Measurements from ENCODE around the gene RNF182.

Gene RNF182

DNA sequence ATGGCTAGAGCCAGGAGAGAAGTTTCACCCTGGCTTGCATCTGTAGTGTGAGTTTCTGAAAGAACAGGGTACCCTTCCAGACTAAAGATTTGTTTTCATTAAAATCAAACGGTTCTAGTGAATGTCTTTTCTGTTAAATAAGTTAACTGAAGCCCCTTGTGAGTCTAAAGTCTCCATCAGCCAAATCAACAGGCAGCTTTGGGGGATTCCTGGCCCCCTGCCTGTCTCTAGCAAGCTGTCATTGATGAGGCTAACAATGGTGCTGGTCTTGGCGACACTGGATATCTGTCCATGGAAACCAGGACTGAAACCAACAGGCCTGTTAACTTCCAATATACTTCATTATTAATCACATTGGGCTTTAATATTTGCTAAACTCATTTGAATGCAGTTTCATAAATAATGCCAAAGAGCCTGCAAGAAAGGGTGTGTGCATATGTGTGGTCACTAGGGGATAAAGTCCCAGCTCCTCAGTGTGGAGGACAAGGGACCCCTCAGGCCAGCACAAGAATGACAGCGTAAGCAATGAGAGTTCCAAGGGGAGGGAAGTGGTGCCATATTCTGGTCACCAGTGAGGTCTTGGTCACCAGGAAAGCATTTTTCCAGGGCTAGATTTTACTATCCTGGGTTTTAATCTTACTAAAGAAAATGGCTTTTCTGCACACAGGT is 9.1 kb upstream of the RNF182 start:
- DNase-seq (ENCODE audit: insufficient read length, low spot score) = no peak
- FAIRE-seq = no peak
- no peak for TF ChIP-seq TAF1 (IDR thresholded peaks at IDR 0.05; ENCODE audit: low read depth, low read length)
- no peak for TF ChIP-seq PAX5 (IDR thresholded peaks at IDR 0.05; ENCODE audit: insufficient read depth, low read length, severe bottlenecking)
- no peak for TF ChIP-seq POLR2AphosphoS5 (IDR thresholded peaks at IDR 0.05; ENCODE audit: low read depth, low read length)
- TF ChIP-seq POLR2A (IDR thresholded peaks at IDR 0.05; ENCODE audit: low read depth, low read length) = no peak
- no peak for TF ChIP-seq SPI1 (IDR thresholded peaks at IDR 0.05; ENCODE audit: low read depth, low read length)
- no peak for TF ChIP-seq POU2F2 (IDR thresholded peaks at IDR 0.05; ENCODE audit: low read depth, low read length)

DNA sequence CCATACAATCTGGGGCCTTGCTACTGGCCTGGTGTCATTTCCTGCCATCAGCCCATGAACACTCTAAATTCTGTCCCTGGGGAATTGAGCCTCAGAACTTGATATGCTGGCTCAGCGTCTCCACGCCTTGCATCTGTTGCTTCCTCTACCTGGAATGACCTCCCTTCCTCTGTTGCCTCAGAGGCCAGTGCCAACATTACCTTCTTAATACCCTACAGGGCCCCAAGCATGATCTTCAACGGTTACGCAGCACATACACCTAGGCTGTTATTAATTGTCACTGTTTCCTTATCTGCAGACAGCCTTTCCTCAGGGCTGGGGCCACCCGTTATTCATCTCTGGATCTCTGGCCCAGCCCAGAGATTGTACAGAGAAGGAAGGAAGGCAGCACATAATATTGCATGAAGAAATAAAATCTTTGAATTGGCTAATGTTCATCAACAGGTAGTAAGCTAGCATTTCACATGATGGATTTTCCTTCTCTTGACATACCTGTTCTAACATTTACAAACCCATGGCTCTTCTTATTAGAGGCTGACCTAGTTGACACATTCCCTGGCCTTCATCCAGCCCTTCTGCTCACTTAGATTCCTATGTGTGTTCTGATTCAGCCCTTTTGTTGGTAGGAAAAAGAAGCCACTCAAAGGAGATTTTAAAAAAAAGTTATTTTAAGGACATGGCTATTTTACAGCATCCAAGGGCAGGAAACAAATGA is 8.4 kb upstream of the RNF182 start:
- no peak for FAIRE-seq
- no peak for TF ChIP-seq POLR2AphosphoS5 (IDR thresholded peaks at IDR 0.05; ENCODE audit: low read depth, low read length)
- no peak for TF ChIP-seq POU2F2 (IDR thresholded peaks at IDR 0.05; ENCODE audit: low read depth, low read length)
- no peak for TF ChIP-seq PAX5 (IDR thresholded peaks at IDR 0.05; ENCODE audit: insufficient read depth, low read length, severe bottlenecking)
- TF ChIP-seq TAF1 (IDR thresholded peaks at IDR 0.05; ENCODE audit: low read depth, low read length) = no peak
- TF ChIP-seq SPI1 (IDR thresholded peaks at IDR 0.05; ENCODE audit: low read depth, low read length) = no peak
- TF ChIP-seq POLR2A (IDR thresholded peaks at IDR 0.05; ENCODE audit: low read depth, low read length) = no peak
- DNase-seq (ENCODE audit: insufficient read length, low spot score) = no peak

DNA sequence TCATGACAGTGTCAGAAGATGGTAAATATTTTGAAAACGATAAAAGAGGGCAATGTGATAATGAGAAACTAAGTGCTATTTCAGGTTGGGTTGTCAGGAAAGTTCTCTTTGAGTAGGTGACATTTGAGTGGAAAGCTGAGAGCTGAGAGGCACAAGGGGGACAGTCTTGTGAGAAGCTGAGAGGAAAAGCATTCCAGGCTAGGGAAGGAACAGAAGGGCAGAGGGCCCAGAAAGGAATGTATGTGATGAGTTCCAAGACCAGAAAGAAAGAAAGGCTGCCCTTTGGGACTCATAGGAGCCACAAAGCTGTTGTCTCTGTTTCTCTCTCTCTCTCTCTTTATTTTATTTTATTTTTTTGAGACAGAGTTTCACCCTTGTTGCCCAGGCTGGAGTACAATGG is 7.6 kb upstream of the RNF182 start:
- TF ChIP-seq PAX5 (IDR thresholded peaks at IDR 0.05; ENCODE audit: insufficient read depth, low read length, severe bottlenecking) = no peak
- no peak for TF ChIP-seq POLR2AphosphoS5 (IDR thresholded peaks at IDR 0.05; ENCODE audit: low read depth, low read length)
- TF ChIP-seq SPI1 (IDR thresholded peaks at IDR 0.05; ENCODE audit: low read depth, low read length) = no peak
- no peak for TF ChIP-seq TAF1 (IDR thresholded peaks at IDR 0.05; ENCODE audit: low read depth, low read length)
- no peak for TF ChIP-seq POLR2A (IDR thresholded peaks at IDR 0.05; ENCODE audit: low read depth, low read length)
- no peak for TF ChIP-seq POU2F2 (IDR thresholded peaks at IDR 0.05; ENCODE audit: low read depth, low read length)
- FAIRE-seq = no peak
- DNase-seq (ENCODE audit: insufficient read length, low spot score) = no peak

DNA sequence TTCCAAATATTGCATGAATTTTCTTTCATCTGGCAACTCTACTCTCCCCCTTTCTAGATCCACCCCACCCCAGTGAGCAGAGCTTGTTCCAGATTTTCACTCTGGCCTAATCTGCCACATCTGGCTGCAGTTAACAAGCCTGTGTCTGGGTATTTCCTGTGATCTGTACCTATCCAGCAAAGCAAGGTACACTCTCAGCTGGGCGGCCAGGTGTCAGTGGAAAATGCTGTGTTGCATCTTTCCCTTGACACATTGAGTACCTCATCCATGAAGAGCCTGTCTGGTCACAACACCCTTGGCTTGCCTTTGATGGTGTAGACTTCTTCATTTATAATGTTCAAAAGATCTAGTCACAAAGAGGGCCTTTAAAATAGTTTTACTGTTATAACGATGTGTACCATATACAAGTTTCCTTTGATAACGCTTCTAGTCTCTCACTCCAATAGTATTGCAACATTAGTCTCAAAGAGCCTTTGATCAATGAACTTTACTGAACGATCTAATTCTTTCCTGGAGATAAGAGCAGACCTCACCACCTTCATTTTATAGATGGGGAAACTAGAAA is 6.0 kb upstream of the RNF182 start:
- TF ChIP-seq POU2F2 (IDR thresholded peaks at IDR 0.05; ENCODE audit: low read depth, low read length) (no peak), POLR2AphosphoS5 (IDR thresholded peaks at IDR 0.05; ENCODE audit: low read depth, low read length) (no peak), POLR2A (IDR thresholded peaks at IDR 0.05; ENCODE audit: low read depth, low read length) (no peak), TAF1 (IDR thresholded peaks at IDR 0.05; ENCODE audit: low read depth, low read length) (no peak), PAX5 (IDR thresholded peaks at IDR 0.05; ENCODE audit: insufficient read depth, low read length, severe bottlenecking) (no peak), SPI1 (IDR thresholded peaks at IDR 0.05; ENCODE audit: low read depth, low read length) (no peak)
- DNase-seq (ENCODE audit: insufficient read length, low spot score) (no peak), FAIRE-seq (no peak)

- no peak for FAIRE-seq
- TF ChIP-seq POLR2A (IDR thresholded peaks at IDR 0.05; ENCODE audit: low read depth, low read length) = no peak
- no peak for TF ChIP-seq SPI1 (IDR thresholded peaks at IDR 0.05; ENCODE audit: low read depth, low read length)
- no peak for TF ChIP-seq PAX5 (IDR thresholded peaks at IDR 0.05; ENCODE audit: insufficient read depth, low read length, severe bottlenecking)
- TF ChIP-seq POLR2AphosphoS5 (IDR thresholded peaks at IDR 0.05; ENCODE audit: low read depth, low read length) = no peak
- no peak for TF ChIP-seq TAF1 (IDR thresholded peaks at IDR 0.05; ENCODE audit: low read depth, low read length)
- TF ChIP-seq POU2F2 (IDR thresholded peaks at IDR 0.05; ENCODE audit: low read depth, low read length) = no peak
Measured at GRCh38 chr6:13919861-13920260, 4.9 kb upstream of the RNF182 start.

DNA sequence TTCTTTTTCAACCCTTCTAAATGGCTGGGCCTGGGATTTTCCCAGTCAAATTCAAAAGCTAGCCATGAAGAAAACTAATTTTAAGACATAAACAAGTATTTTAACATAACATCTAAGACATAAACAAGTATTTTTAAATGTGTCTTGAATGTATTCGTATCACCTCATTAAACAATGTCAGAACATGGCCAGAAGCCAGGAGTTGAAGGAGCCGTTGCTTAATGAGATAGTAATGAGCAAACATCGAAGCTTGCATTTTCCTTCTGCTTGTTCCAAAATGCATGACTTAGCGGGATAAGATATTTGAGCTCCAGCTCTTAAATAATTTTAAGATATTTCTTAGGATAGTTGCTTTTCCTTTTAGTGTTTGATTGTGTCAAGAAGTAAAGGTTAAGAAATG is 4.2 kb upstream of the RNF182 start:
- FAIRE-seq (no peak), DNase-seq (ENCODE audit: insufficient read length, low spot score) (no peak)
- TF ChIP-seq POLR2A (IDR thresholded peaks at IDR 0.05; ENCODE audit: low read depth, low read length) (no peak), SPI1 (IDR thresholded peaks at IDR 0.05; ENCODE audit: low read depth, low read length) (no peak), PAX5 (IDR thresholded peaks at IDR 0.05; ENCODE audit: insufficient read depth, low read length, severe bottlenecking) (no peak), POLR2AphosphoS5 (IDR thresholded peaks at IDR 0.05; ENCODE audit: low read depth, low read length) (no peak), TAF1 (IDR thresholded peaks at IDR 0.05; ENCODE audit: low read depth, low read length) (no peak), POU2F2 (IDR thresholded peaks at IDR 0.05; ENCODE audit: low read depth, low read length) (no peak)

More at GRCh38 chr6:13919861-13920260, 4.9 kb upstream of the RNF182 start:
- no peak for DNase-seq (ENCODE audit: insufficient read length, low spot score)

DNA sequence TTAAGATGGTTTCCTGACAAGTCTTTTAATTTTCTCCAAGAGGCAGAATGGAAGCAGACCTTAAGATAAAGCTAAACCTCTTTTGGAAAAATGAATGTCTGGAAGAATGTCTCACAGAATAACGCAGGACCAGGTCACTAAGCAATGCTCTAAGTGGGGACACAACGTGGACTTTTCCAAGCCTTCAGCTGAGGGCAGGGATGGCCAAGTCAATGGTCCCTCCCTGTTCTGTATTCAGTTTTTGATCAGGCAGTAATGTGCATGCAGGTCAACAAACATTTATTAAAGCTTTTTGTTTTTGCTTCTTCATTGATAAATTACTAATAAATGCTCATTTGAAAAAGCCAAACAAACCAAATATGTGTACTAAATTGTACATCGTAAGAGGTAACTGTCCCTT is 2.0 kb upstream of the RNF182 start:
- DNase-seq (ENCODE audit: insufficient read length, low spot score) (no peak), FAIRE-seq (no peak)
- no peak for TF ChIP-seq POLR2A (IDR thresholded peaks at IDR 0.05; ENCODE audit: low read depth, low read length)
- TF ChIP-seq PAX5 (IDR thresholded peaks at IDR 0.05; ENCODE audit: insufficient read depth, low read length, severe bottlenecking) = no peak
- no peak for TF ChIP-seq POU2F2 (IDR thresholded peaks at IDR 0.05; ENCODE audit: low read depth, low read length)
- TF ChIP-seq SPI1 (IDR thresholded peaks at IDR 0.05; ENCODE audit: low read depth, low read length) = no peak
- TF ChIP-seq POLR2AphosphoS5 (IDR thresholded peaks at IDR 0.05; ENCODE audit: low read depth, low read length) = no peak
- no peak for TF ChIP-seq TAF1 (IDR thresholded peaks at IDR 0.05; ENCODE audit: low read depth, low read length)

GRCh38 chr6:13923527-13924145 is 1.1 kb upstream of the RNF182 start:
- DNase-seq (ENCODE audit: insufficient read length, low spot score) (no peak), FAIRE-seq (no peak)
- TF ChIP-seq SPI1 (IDR thresholded peaks at IDR 0.05; ENCODE audit: low read depth, low read length) (no peak), POLR2A (IDR thresholded peaks at IDR 0.05; ENCODE audit: low read depth, low read length) (no peak), POLR2AphosphoS5 (IDR thresholded peaks at IDR 0.05; ENCODE audit: low read depth, low read length) (no peak), PAX5 (IDR thresholded peaks at IDR 0.05; ENCODE audit: insufficient read depth, low read length, severe bottlenecking) (no peak), POU2F2 (IDR thresholded peaks at IDR 0.05; ENCODE audit: low read depth, low read length) (no peak), TAF1 (IDR thresholded peaks at IDR 0.05; ENCODE audit: low read depth, low read length) (no peak)

All from GM12891 (cell line).